Colonic mucosa (tissue), 4 donors: ENCODE data around the gene FAM110A. TPM values are rescaled to one million over a fixed set of nuclear protein-coding genes. Genes with fewer than 3 reads are reported as not detected.

Source experiments
- DNase-seq: peaks from one replicate; pipeline ENCODE4 v3.0.0-alpha.2; 2020
- H3K27ac ChIP-seq: fragments of 200-600 bp; one replicate; pipeline ENCODE4 v1.8.0; 2021
- H3K27me3 ChIP-seq: fragments of 200-600 bp; one replicate; pipeline ENCODE4 v1.8.0; 2021
- H3K36me3 ChIP-seq: fragments of 200-600 bp; one replicate; pipeline ENCODE4 v1.8.0; 2021
- H3K4me1 ChIP-seq: fragments of 200-600 bp; one replicate; pipeline ENCODE4 v1.8.0; 2021; ENCODE audit warnings: mild to moderate bottlenecking
- H3K4me3 ChIP-seq: fragments of 200-600 bp; one replicate; pipeline ENCODE4 v1.8.0; 2021
- H3K9ac ChIP-seq, 2 donors: one replicate each; pipeline ENCODE4 v1.7.0; 2013; ENCODE audit warnings: control low read depth in 2 of 2, low read depth in 2 of 2, low read length in 2 of 2
- H3K9me3 ChIP-seq: fragments of 200-600 bp; one replicate; pipeline ENCODE4 v1.8.0; 2021
- intact Hi-C: fragments of 100-400 bp; cut with DNase I; formaldehyde crosslinking; loops from one replicate; pipeline ENCODE4 v1.14.1; 2022
- total RNA-seq, 2 donors: library from RNA; stranded (reverse); fragmentation: NEBNext Ultra II Directional in 1 of 2; extraction: Animal tissue kit (Norgen Biotek cat#: 25700) in 1 of 2; gene quantifications; one replicate each; pipeline ENCODE4 v1.2.1, GENCODE V29; 2021
- TF ChIP-seq, protein P1 (sequence below): fragments of 200-600 bp; IDR thresholded peaks from one replicate; pipeline ENCODE4 v1.8.0; 2022; ENCODE audit warnings: antibody characterized with exemption, mild to moderate bottlenecking
- donor health status: healthy.
- donor health status: DM: no; HTN: no; CAD: no.
- donor health status: DM: no; HTN: no; CAD: no.

FAM110A gene
- total RNA-seq, 2 donors from 2014 or later = 13.0 to 19.7 TPM

DNA sequence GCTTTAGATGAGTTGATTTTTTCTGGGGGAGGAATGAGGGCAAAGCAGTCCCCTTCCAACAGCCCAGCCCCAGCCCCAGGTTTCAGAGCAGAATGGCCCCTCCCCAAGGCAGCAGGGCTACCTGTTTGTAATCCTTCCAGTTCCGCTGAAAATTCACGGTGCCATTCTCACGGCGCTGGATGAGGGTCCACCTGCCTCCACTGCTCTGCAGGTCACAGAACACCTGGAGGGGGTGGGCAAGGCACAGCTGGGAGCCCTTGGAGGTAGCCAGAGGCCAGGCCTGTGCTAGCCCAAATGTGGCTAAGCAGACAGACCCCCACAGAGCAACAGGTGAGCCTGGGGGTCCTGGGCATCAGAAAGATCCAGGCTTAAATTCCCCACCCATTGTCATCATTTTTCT is 46.1 kb downstream of the FAM110A start:
- H3K27ac ChIP-seq = no peak overlapping the region
- no peak overlapping the region for H3K4me3 ChIP-seq
- no peaks in the 10 kb centered on the region for H3K9me3 ChIP-seq
- intact Hi-C loops = no loop called here
- no peak for DNase-seq
- H3K36me3 ChIP-seq = no peaks in the 10 kb centered on the region
- no peaks in the 10 kb centered on the region for H3K27me3 ChIP-seq
- TF ChIP-seq, protein P1, sequence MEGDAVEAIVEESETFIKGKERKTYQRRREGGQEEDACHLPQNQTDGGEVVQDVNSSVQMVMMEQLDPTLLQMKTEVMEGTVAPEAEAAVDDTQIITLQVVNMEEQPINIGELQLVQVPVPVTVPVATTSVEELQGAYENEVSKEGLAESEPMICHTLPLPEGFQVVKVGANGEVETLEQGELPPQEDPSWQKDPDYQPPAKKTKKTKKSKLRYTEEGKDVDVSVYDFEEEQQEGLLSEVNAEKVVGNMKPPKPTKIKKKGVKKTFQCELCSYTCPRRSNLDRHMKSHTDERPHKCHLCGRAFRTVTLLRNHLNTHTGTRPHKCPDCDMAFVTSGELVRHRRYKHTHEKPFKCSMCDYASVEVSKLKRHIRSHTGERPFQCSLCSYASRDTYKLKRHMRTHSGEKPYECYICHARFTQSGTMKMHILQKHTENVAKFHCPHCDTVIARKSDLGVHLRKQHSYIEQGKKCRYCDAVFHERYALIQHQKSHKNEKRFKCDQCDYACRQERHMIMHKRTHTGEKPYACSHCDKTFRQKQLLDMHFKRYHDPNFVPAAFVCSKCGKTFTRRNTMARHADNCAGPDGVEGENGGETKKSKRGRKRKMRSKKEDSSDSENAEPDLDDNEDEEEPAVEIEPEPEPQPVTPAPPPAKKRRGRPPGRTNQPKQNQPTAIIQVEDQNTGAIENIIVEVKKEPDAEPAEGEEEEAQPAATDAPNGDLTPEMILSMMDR = no peak
- H3K4me1 ChIP-seq = no peaks in the 10 kb centered on the region
- no peak overlapping the region for H3K9ac ChIP-seq

GRCh38 chr20:881051-881782 is 47.7 kb downstream of the FAM110A start:
- TF ChIP-seq, protein P1 = no peak
- Histone ChIP-seq H3K9ac (no peak overlapping the region), H3K27ac (no peak overlapping the region), H3K27me3 (no peaks in the 10 kb centered on the region), H3K36me3 (no peaks in the 10 kb centered on the region), H3K4me1 (no peaks in the 10 kb centered on the region), H3K9me3 (no peaks in the 10 kb centered on the region), H3K4me3 (no peak overlapping the region)
- intact Hi-C loops = no loop called here
- DNase-seq = no peak

- no peak for DNase-seq
- H3K4me3 ChIP-seq = no peak overlapping the region
- no peaks in the 10 kb centered on the region for H3K4me1 ChIP-seq
- H3K27me3 ChIP-seq = no peaks in the 10 kb centered on the region
- no peaks in the 10 kb centered on the region for H3K36me3 ChIP-seq
- intact Hi-C loops = no loop called here
- no peak overlapping the region for H3K9ac ChIP-seq
- H3K27ac ChIP-seq = no peak overlapping the region
- H3K9me3 ChIP-seq = no peaks in the 10 kb centered on the region
- TF ChIP-seq, protein P1 = no peak
Observed at GRCh38 chr20:881783-882144, 48.2 kb downstream of the FAM110A start.

GRCh38 chr20:884983-885952 is 51.8 kb downstream of the FAM110A start:
- no peaks in the 10 kb centered on the region for H3K4me1 ChIP-seq
- H3K9ac ChIP-seq = no peak overlapping the region
- TF ChIP-seq, protein P1 = no peak
- H3K27me3 ChIP-seq = no peaks in the 10 kb centered on the region
- H3K4me3 ChIP-seq = no peak overlapping the region
- H3K9me3 ChIP-seq = no peaks in the 10 kb centered on the region
- no peaks in the 10 kb centered on the region for H3K36me3 ChIP-seq
- DNase-seq = no peak
- intact Hi-C loops = no loop called here
- no peak overlapping the region for H3K27ac ChIP-seq

DNA sequence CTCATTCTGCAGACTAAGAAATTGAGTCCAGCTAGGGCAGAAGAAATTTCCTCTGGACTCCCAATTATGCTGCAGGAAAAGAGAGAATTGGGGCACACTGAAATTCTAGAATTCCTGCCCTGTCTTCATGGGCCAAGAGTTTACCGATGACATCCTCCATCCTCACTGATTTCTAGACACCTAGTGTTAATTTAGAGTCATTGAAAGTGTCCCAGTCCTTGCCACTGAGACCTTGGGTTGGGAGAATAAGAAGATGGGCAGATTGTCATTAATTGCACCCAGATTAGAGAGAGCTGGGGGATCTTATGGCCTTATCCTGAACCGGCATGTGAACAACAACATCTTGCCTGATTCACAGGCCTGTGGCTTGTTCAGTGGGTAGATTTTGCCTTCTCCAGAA is 53.6 kb downstream of the FAM110A start:
- intact Hi-C loops = no loop called here
- Histone ChIP-seq H3K4me1 (no peaks in the 10 kb centered on the region), H3K27ac (no peak overlapping the region), H3K27me3 (no peaks in the 10 kb centered on the region), H3K9ac (no peak overlapping the region), H3K4me3 (no peak overlapping the region), H3K36me3 (no peaks in the 10 kb centered on the region), H3K9me3 (no peaks in the 10 kb centered on the region)
- TF ChIP-seq, protein P1 = no peak
- DNase-seq = no peak
